ENCODE data around the gene KRTAP17-1. TPM values are rescaled to one million over a fixed set of nuclear protein-coding genes. Genes with fewer than 3 reads are reported as not detected.
"Not testable (repeated sequence)": the region's sequence is repeated elsewhere in the genome, so short reads cannot be mapped to it uniquely, and the experiment has no call there.

KRTAP17-1 gene
- total RNA-seq, 1 experiment from 2014 or later, result not detected

GRCh38 chr17:41351177-41351576 is 35.7 kb upstream of the KRTAP17-1 start:
- Histone ChIP-seq H3K27ac (ENCODE audit: low read length) (no peak overlapping the region), H3K9me3 (ENCODE audit: control insufficient read depth, insufficient read depth, low read depth, low read length) (no peaks in the 10 kb centered on the region), H3K36me3 (ENCODE audit: control insufficient read depth, insufficient read depth, low read length) (no peaks in the 10 kb centered on the region), H3K4me3 (ENCODE audit: low read depth in 2 of 2, low read length in 2 of 2) (no peak overlapping the region), H3K27me3 (ENCODE audit: control insufficient read depth, insufficient read depth, low read length) (no peaks in the 10 kb centered on the region; the same call in 1 of the 2 replicates), H3K4me1 (ENCODE audit: control insufficient read depth, insufficient read depth, low read length) (no peaks in the 10 kb centered on the region)
- DNase-seq (ENCODE audit: low read depth, low spot score) (no peak), ATAC-seq (no peak)
- in situ Hi-C loops (cut with HindIII; ENCODE audit: low pct_unique_long_range_greater_than_20kb, low sequenced_read_pairs), result no loop called here
- POLR2A ChIA-PET, result no interaction called here
- no peak for TF ChIP-seq SIN3A (IDR thresholded peaks at IDR 0.05; ENCODE audit: borderline replicate concordance, insufficient read depth, low read depth, low read length)
- TF ChIP-seq TCF7L2 (IDR thresholded peaks at IDR 0.05; ENCODE audit: low read depth, low read length), result no peak
- no peak for TF ChIP-seq POLR2AphosphoS5 (IDR thresholded peaks at IDR 0.05; ENCODE audit: low read depth, low read length)
- no peak for TF ChIP-seq REST (IDR thresholded peaks at IDR 0.05; ENCODE audit: insufficient read depth in 1 of 2, low read depth in 2 of 2, low read length in 1 of 2)
- no peak for TF ChIP-seq CTCF (IDR thresholded peaks at IDR 0.05)
- BruUV-seq (replicated peaks), result no TSS peak
- intact Hi-C loops (cut with micrococcal nuclease; ENCODE audit: unreplicated experiment), result no loop called here
- CTCF ChIA-PET, result no interaction called here

GRCh38 chr17:41350381-41350878 is 34.9 kb upstream of the KRTAP17-1 start, which contains the start of gene KRT33A:
KRT33A (minus strand) TSS chr17:41350828; CDS start chr17:41350767, 61 bp downstream.
- H3K27ac ChIP-seq (ENCODE audit: low read length); POLR2A ChIA-PET; BruUV-seq (replicated peaks); H3K36me3 ChIP-seq (ENCODE audit: control insufficient read depth, insufficient read depth, low read length); H3K27me3 ChIP-seq (ENCODE audit: control insufficient read depth, insufficient read depth, low read length); H3K4me1 ChIP-seq (ENCODE audit: control insufficient read depth, insufficient read depth, low read length); H3K4me3 ChIP-seq (ENCODE audit: low read depth in 2 of 2, low read length in 2 of 2); CTCF ChIA-PET; H3K9me3 ChIP-seq (ENCODE audit: control insufficient read depth, insufficient read depth, low read depth, low read length); DNase-seq (ENCODE audit: low read depth, low spot score); ATAC-seq; in situ Hi-C loops (cut with HindIII; ENCODE audit: low pct_unique_long_range_greater_than_20kb, low sequenced_read_pairs); intact Hi-C loops (cut with micrococcal nuclease; ENCODE audit: unreplicated experiment): not testable (repeated sequence)

- TF ChIP-seq CTCF (IDR thresholded peaks at IDR 0.05), result no peak
- no peak for TF ChIP-seq TCF7L2 (IDR thresholded peaks at IDR 0.05; ENCODE audit: low read depth, low read length)
- TF ChIP-seq POLR2AphosphoS5 (IDR thresholded peaks at IDR 0.05; ENCODE audit: low read depth, low read length), result no peak
- TF ChIP-seq SIN3A (IDR thresholded peaks at IDR 0.05; ENCODE audit: borderline replicate concordance, insufficient read depth, low read depth, low read length), result no peak
- no peak for TF ChIP-seq REST (IDR thresholded peaks at IDR 0.05; ENCODE audit: insufficient read depth in 1 of 2, low read depth in 2 of 2, low read length in 1 of 2)
- no peak for ATAC-seq
- H3K27me3 ChIP-seq (ENCODE audit: control insufficient read depth, insufficient read depth, low read length), result no peaks in the 10 kb centered on the region
- H3K36me3 ChIP-seq (ENCODE audit: control insufficient read depth, insufficient read depth, low read length), result no peaks in the 10 kb centered on the region
- in situ Hi-C loops (cut with HindIII; ENCODE audit: low pct_unique_long_range_greater_than_20kb, low sequenced_read_pairs), result no loop called here
- POLR2A ChIA-PET, result interaction anchor here (0.5 kb wide), 1 partner anchor 478 kb away, joined by 17 read pairs; no protein-coding TSS in a partner anchor
- no TSS peak for BruUV-seq (replicated peaks)
- no peak overlapping the region for H3K4me3 ChIP-seq (ENCODE audit: low read depth in 2 of 2, low read length in 2 of 2)
- no peak overlapping the region for H3K27ac ChIP-seq (ENCODE audit: low read length)
- no peaks in the 10 kb centered on the region for H3K4me1 ChIP-seq (ENCODE audit: control insufficient read depth, insufficient read depth, low read length)
- CTCF ChIA-PET, result no interaction called here
- H3K9me3 ChIP-seq (ENCODE audit: control insufficient read depth, insufficient read depth, low read depth, low read length), result no peaks in the 10 kb centered on the region
- no peak for DNase-seq (ENCODE audit: low read depth, low spot score)
- intact Hi-C loops (cut with micrococcal nuclease; ENCODE audit: unreplicated experiment), result no loop called here
These were observed 32.6 kb upstream of the KRTAP17-1 start for GRCh38 chr17:41347869-41348760.

Measured in Panc1 (cell line).